ENCODE results near the gene GRIK4. TPM values are rescaled to one million over a fixed set of nuclear protein-coding genes. Genes with fewer than 3 reads are reported as not detected.

Gene GRIK4
- total RNA-seq, 1 donor from 2014 or later, result under 0.01 TPM

- no peak for DNase-seq
These were observed 412.4 kb downstream of the GRIK4 start for GRCh38 chr11:120923866-120924508.

DNA sequence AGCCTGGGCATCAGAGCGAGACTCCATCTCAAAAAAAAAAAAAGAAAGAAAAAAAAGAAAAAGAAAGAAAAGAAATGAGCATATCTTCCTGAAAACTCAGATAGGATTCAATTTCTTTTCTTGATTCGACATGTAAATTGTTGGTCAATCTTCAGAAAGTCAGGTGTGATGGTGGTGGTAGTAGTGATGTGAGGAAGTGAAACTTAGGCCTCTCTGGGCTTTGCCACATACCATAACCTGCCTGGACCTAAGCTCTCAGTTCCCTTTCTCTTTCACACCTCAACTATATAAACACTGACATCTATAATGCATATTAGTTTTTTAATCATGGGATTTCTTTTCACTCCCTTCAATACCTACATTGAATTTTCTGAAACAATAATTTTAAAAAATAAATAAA lies 414.4 kb downstream of the GRIK4 start:
- DNase-seq, result no peak

GRCh38 chr11:120928627-120929026 lies 417.1 kb downstream of the GRIK4 start:
- DNase-seq, result no peak

DNA sequence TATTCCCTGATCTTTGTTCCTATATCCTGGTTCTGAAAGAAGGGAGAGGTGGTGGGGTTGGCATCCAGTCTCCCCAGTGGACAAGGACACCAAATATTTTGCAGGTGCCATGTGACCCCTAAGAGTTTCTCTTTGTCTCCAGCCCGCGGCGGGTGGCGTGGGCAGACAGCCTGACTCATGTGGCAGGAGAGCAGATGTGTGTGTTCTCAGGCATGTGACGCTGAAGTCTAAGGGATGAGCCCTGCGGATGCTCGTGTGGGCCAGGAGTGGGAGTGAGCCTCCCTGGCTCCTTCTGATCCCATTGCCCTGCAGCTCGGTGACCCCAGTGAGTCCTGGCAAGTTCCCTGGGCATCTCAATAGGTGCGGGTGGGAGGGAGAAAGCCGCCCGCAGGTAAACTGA lies 417.5 kb downstream of the GRIK4 start:
- no peak for DNase-seq

GRCh38 chr11:120929664-120930154 lies 418.2 kb downstream of the GRIK4 start:
- DNase-seq, result peak; percentile 84

GRCh38 chr11:120931057-120931779 lies 419.7 kb downstream of the GRIK4 start:
- DNase-seq, result no peak

DNA sequence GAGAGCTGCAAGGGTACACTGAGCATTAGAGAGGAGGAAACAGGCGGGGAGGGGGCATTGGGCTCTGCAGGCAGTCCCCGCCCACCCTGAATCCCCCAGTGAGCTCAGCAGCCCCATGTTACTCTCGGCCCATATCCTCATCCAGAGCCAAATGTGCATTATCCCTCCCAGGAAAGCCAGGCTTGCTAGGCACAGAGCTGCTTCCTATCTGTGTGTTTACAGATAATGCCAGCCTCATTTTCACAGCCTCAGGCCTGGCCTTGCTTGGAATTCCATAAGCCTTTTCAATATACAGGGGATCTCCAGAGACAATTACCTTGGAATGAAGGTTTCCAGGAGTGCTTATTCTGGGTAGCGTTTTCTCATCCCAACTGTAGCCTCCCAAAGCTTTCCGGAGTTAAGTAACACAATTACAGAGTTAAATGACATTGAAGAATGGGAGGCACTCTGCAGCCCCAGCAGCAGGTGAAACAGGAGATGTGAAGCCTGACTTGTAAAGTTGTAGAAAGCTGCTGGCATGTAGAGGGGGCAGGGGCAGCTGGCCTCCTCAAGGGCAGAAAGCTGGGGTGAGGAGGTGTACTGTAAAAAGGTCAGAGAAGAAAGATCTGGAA lies 420.9 kb downstream of the GRIK4 start:
- no peak for DNase-seq

- DNase-seq, result no peak
These were observed 424.8 kb downstream of the GRIK4 start for GRCh38 chr11:120936356-120936755.

GRCh38 chr11:120937501-120937900 lies 426.0 kb downstream of the GRIK4 start:
- no peak for DNase-seq

GRCh38 chr11:120938260-120938659 lies 426.7 kb downstream of the GRIK4 start:
- no peak for DNase-seq

DNA sequence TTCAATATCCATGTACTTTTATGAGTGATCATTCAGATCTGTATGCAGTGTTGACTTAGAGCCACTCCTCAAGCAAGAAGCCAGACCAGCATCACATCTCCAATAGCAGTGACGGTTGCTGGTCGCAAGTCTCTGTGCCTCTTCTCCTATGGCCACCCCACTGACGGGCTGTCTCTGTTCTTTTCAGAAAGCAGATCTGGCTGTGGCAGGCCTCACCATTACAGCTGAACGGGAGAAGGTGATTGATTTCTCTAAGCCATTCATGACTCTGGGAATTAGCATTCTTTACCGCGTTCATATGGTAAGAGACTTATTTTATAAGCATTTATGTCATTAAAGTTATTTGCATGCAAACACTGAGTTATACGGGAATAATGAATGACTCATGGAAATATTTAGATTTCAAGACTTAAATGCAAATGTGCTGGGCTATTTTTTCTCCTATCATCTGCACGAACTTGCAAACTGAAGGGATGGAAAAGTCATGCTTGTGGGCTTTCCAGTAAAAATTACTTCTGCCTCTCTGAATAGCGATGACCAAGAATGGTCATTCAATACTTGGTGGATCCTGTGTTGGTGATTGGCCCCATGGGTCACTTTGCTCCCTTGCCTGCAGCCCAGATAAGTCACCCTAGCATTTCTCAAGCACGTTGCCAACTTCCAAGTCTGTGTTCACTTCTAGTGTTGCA lies 428.8 kb downstream of the GRIK4 start:
- DNase-seq, result no peak

DNA sequence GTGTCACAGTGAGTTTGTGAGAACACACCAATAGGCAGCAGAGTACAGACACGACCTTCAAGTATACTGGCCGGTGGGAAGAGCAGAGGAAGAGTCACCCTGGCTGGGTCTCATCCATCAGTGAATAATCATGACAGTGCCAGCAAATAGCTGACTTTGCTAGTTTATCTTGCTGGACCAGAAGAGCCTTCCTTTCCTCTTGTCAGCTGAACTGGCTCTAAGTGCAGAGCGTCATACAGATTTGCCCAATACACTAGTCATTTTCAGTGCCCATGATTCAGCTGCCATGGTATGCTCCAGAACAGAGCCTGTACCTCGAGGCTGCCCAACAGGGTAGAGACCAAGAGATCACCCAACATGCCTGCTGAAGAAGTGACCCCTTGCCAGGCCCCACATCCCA lies 429.5 kb downstream of the GRIK4 start:
- DNase-seq, result no peak

DNA sequence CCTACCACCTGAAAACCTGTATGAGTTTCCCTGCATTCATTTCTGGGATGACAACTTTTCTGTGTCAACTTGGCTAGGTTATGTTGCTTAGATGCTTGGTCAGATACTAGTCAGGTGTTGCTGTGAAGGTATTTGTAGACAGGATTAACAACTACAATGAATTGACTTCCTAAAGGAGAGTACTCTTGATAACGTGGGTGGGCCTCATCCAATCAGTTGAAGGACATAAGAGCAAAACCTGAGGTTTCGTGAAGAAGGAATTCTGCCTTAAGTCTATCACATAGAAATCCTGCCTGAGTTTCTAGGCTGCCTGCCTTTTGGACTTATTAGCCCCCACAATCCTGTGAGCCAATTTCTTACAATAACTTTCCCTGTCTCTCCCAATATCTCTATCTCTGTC lies 431.2 kb downstream of the GRIK4 start:
- DNase-seq, result no peak

- no peak for DNase-seq
These were observed 433.5 kb downstream of the GRIK4 start for GRCh38 chr11:120945042-120945441.

- DNase-seq, result no peak
These were observed 439.3 kb downstream of the GRIK4 start for GRCh38 chr11:120950880-120951279.

DNA sequence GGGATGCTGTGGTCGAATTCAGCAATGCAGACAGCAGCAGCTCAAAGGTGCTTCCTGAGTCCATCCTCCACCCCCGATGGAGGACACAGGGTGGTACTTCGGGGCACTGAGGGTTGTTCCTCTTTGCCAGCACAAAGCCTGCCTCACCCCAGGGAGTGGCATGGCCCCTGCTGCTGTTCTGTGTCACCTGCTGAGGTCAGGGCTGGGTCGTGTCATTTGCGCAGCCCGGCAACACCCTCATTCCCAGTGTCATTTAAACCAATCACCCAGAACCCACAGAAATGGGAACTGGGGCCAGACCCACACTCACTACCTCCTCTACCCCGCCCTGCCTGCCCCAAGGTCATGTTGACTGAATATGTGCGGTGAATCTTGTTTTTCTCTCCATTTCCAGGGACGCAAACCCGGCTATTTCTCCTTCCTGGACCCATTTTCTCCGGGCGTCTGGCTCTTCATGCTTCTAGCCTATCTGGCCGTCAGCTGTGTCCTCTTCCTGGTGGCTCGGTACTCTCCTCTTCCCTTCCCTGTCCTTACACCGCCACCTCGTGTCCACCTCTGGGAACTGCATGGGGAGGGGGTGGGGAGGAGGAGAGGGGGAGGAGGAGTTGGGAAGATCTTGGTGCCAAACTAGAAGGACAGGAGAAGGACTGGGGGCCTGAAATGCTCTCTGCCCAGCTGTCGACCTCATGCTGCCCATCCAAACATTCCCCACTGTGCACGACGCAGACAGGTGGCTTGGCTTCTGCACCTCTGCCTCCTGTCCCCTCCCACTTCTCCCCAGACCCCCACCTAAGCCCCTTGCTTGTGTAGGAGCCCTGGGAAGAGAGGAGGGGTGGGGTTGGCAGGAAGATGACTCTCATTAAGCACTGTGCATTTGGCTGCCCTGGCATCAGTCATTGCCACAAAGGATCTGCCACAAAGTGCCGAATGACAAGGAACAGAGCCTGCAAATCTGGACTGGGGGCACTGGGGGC lies 441.2 kb downstream of the GRIK4 start:
- DNase-seq, result peak; percentile 85

- DNase-seq, result no peak
These were observed 442.8 kb downstream of the GRIK4 start for GRCh38 chr11:120954381-120954780.

GRCh38 chr11:120956710-120957495 lies 445.4 kb downstream of the GRIK4 start:
- no peak for DNase-seq

- no peak for DNase-seq
These were observed 446.6 kb downstream of the GRIK4 start for GRCh38 chr11:120958185-120958584.

- DNase-seq, result no peak
These were observed 447.6 kb downstream of the GRIK4 start for GRCh38 chr11:120959189-120959588.

- DNase-seq, result no peak
These were observed 453.3 kb downstream of the GRIK4 start for GRCh38 chr11:120964857-120965256.
